ENCODE data around the gene APOBEC3A.

GRCh38 chr22:38965614-38966379 lies 8.4 kb downstream of the APOBEC3A start:
- TF ChIP-seq CTCF (conservative IDR thresholded peaks at IDR 0.05; ENCODE audit: low read depth, low read length) (no peak), MXI1 (IDR thresholded peaks at IDR 0.05; ENCODE audit: borderline replicate concordance, low read depth, low read length) (no peak), POLR2A (IDR thresholded peaks at IDR 0.05; ENCODE audit: low read depth, low read length) (no peak), BHLHE40 (IDR thresholded peaks at IDR 0.05; ENCODE audit: low read depth, low read length) (no peak), SMC3 (IDR thresholded peaks at IDR 0.05; ENCODE audit: low read depth, low read length) (no peak)
- TF ChIP-seq, protein P1, sequence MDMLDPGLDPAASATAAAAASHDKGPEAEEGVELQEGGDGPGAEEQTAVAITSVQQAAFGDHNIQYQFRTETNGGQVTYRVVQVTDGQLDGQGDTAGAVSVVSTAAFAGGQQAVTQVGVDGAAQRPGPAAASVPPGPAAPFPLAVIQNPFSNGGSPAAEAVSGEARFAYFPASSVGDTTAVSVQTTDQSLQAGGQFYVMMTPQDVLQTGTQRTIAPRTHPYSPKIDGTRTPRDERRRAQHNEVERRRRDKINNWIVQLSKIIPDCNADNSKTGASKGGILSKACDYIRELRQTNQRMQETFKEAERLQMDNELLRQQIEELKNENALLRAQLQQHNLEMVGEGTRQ (IDR thresholded peaks at IDR 0.05; ENCODE audit: low read depth, low read length), result no peak
